ENCODE results near the gene RUNDC1.

RUNDC1 gene

DNA sequence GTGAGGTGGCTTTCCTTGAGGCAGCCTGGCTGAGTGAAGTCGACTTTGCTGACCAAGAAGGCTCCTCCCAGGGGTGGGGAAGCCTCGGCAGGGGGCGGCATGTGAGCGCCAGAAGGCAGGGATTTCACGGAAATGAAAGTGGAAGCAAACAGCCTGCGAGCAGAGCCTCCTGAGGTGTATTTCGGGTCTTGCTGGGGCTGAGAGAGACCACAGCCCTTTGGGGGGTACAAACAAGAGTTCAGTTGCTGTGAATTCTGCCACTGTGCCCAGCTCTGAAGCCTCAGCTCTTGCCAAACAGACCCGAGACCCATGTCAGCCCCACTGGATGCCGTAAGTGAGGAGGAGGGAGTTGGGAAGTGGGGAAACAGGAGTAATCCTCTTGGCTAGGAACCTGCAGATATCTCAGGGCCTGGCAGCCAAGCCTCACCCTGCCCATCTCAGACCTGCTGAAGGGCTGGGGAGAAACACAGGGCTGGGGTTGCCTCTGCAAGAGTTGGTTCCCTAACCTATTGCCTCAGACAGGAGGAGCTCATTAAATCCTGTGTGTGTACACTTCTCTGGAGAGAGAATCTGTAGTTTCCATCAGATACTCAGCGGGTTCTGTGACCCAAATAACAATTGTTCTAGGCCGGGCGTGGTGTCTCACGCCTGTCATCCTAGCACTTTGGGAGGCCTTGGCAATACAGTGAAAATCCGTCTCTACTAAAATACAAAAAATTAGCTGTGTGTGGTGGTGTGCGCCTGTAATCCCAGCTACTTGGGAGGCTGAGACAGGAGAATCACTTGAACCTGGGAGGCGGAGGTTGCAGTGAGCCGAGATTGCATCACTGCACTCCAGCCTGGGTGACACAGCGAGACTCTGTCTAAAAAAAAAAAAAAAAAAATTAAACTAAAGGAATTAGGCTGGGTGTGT, 26.5 kb downstream of the RUNDC1 start, which contains the start of gene IFI35:
Gene IFI35, plus strand, starts transcription at position 146 of the 913 bp plus-strand sequence. Its CDS starts 164 bp downstream, at position 310.
- Histone ChIP-seq H3K9ac (peak within 1 kb of the TSS; percentile 85), H3K9me3 (no peaks in the 10 kb centered on the region), H3K27me3 (no peaks in the 10 kb centered on the region), H3K4me1 (peaks cover 12% of the 10 kb centered on the region), H3K4me2 (peak within 1 kb of the TSS; percentile 98), H4K20me1 (peaks cover 24% of the 10 kb centered on the region), H3K4me3 (peak within 1 kb of the TSS; percentile 68), H3K27ac (peak within 1 kb of the TSS; percentile 88), H3K36me3 (peaks cover 40% of the 10 kb centered on the region)
- no peak for TF ChIP-seq Cebpa-rat (IDR thresholded peaks at IDR 0.05)

DNA sequence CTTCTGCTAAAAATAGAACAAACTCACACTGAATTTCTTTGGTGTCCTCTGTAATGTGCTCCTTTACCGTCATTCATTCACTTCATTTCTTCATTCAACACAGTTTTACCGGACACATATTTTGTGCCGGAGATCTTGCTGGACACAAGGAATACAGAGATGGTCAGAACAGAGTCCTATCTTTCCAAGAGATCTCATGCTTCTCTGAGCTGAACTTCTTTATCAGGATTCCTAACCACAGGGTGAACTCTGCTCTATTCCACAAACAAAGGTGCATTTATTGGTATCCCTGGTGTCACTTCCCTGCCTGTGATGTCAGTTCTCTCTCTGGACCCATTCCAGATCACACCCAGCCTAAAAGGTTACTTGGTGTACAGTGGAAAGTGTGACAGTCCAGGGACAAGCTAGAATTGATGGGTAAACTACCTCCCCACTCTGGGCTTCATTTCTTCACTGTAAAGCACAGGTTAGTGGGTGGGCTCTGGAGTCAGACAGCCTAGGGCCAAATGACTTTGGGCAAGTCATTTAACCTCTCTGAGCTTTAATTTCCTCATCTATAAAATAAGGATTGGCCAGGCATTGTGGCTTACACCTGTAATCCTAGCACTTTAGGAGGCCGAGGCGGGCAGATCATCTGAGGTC, 30.4 kb downstream of the RUNDC1 start:
- no peak overlapping the region for H3K4me2 ChIP-seq
- no peak overlapping the region for H3K9ac ChIP-seq
- peaks cover 42% of the 10 kb centered on the region; the same call in 1 of the 2 replicates for H3K36me3 ChIP-seq
- H4K20me1 ChIP-seq: peaks cover 7% of the 10 kb centered on the region; the same call in 1 of the 2 replicates
- H3K27ac ChIP-seq: no peak overlapping the region
- peaks cover 22% of the 10 kb centered on the region for H3K4me1 ChIP-seq
- H3K4me3 ChIP-seq: no peak overlapping the region
- H3K27me3 ChIP-seq: no peaks in the 10 kb centered on the region
- no peaks in the 10 kb centered on the region for H3K9me3 ChIP-seq
- TF ChIP-seq Cebpa-rat (IDR thresholded peaks at IDR 0.05): no peak

DNA sequence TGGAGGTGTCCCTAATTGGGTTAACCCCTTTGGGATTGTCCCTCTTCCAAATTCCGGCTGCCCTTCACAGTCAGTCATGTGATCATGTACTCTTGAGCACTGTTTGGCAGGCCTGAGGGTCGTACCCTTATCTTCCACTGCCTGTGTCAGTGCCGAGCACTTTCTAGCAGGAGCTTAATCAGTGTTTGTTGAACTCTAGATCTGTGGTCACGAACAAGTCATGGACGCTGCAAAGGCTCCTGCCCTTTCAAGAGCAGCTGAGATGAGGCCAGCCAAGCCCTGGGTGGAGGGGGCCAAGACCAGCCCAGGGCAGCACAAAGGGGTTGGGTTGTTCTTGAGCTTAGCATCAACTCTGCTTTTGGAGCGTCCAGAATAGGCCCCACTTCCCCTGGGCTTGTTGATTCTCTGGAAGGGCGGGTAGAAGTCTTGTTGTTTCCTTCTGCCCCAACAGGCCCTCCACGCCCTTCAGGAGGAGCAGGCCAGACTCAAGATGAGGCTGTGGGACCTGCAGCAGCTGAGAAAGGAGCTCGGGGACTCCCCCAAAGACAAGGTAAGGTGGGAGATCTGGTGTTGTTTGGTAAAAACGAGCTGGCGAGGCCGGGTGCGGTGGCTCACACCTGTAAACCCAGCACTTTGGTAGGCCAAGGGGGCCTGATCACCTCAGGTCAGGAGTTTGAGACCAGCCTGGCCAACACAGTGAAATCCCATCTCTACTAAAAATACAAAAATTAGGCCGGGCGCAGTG, 31.5 kb downstream of the RUNDC1 start:
- H3K4me2 ChIP-seq: no peak overlapping the region
- no peak overlapping the region for H3K9ac ChIP-seq
- H3K36me3 ChIP-seq: peaks cover 44% of the 10 kb centered on the region
- H3K9me3 ChIP-seq: no peaks in the 10 kb centered on the region
- no peak overlapping the region for H3K4me3 ChIP-seq
- peaks cover 16% of the 10 kb centered on the region for H3K4me1 ChIP-seq
- no peak for TF ChIP-seq Cebpa-rat (IDR thresholded peaks at IDR 0.05)
- peaks cover 7% of the 10 kb centered on the region; the same call in 1 of the 2 replicates for H4K20me1 ChIP-seq
- no peaks in the 10 kb centered on the region for H3K27me3 ChIP-seq
- no peak overlapping the region for H3K27ac ChIP-seq

DNA sequence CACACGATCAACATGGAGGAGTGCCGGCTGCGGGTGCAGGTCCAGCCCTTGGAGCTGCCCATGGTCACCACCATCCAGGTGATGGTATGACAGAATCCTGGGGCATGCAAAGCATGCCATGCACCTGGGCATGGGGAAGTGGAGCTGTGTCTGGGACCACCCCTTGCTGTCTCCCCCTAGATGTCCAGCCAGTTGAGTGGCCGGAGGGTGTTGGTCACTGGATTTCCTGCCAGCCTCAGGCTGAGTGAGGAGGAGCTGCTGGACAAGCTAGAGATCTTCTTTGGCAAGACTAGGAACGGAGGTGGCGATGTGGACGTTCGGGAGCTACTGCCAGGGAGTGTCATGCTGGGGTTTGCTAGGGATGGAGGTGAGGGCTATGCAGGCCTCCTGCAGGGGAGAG, 32.9 kb downstream of the RUNDC1 start:
- Histone ChIP-seq H3K4me3 (no peak overlapping the region), H3K9me3 (no peaks in the 10 kb centered on the region), H3K9ac (no peak overlapping the region), H3K36me3 (peaks cover 55% of the 10 kb centered on the region), H3K4me2 (no peak overlapping the region), H3K27me3 (no peaks in the 10 kb centered on the region), H4K20me1 (peaks cover 15% of the 10 kb centered on the region; the same call in 1 of the 2 replicates), H3K27ac (no peak overlapping the region), H3K4me1 (peaks cover 16% of the 10 kb centered on the region)
- TF ChIP-seq Cebpa-rat (IDR thresholded peaks at IDR 0.05): no peak

DNA sequence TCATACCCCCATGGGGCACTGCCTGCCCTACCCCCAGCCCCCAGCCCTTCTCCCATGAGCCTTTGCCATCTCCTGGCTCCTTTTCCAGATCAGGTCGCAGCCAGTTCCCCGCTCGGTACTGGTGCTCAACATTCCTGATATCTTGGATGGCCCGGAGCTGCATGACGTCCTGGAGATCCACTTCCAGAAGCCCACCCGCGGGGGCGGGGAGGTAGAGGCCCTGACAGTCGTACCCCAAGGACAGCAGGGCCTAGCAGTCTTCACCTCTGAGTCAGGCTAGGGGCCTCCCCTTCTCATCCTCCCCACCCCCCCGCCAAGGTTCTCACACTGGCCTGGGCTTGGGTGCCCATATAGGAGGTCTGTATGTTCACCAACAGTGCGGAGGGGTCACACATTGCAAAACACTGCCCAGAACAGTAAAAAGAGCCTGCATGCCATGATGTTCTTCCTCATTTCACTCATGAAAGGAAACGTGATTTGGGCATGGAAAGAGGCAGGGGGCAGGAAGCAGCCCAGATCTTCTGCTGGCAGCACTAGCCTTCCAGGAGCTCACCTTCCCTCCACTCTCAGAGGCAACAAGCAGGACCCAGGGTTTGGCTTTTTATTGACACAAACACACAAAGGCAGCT, 33.8 kb downstream of the RUNDC1 start:
- H3K9ac ChIP-seq: no peak overlapping the region
- H3K27me3 ChIP-seq: no peaks in the 10 kb centered on the region
- H3K4me2 ChIP-seq: no peak overlapping the region
- peaks cover 24% of the 10 kb centered on the region for H3K4me1 ChIP-seq
- H3K9me3 ChIP-seq: no peaks in the 10 kb centered on the region
- peaks cover 24% of the 10 kb centered on the region for H4K20me1 ChIP-seq
- no peak overlapping the region for H3K27ac ChIP-seq
- H3K36me3 ChIP-seq: peaks cover 57% of the 10 kb centered on the region
- no peak for TF ChIP-seq Cebpa-rat (IDR thresholded peaks at IDR 0.05)
- H3K4me3 ChIP-seq: no peak overlapping the region

DNA sequence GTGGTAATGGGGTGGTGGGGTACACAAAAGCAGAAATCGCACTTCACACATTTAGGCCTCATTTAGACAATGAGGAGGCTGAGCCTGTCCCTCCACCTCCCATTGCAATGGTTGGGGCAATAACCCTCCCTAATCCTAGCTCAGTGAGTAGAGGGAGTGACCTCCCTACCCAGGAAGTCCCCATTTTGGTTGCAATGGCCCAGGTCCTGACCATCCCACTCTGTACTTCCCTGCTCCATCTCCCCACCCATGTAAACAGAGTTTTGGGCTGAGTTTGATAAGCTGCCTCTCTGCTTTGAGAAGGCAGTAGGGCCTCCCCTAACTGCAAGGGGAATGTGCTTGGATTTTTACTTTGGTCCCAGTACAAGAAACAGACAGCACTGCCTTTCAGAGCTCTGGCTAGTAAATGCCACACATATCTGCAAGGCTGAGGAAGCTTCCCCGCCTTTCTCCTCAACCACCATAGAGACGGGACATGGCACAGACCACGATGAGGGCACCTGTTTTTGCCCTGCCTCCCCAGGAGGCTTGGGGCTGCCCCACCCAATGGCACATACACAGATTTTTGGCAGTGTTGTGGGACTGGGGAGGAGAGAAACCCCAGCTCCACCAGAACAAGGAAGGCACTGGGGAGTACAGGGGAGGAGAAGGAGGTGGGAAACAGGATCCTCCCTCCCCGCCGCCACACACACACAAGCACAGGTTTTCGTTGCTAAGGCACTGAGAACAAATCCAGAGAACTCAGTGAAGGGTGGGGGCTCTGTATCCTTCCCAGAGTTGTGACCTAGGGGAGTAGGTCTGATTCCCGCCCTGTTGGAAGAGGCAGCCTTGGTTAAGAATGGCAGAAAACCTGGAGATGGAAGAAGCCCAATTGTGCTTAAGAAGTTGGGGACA, 34.5 kb downstream of the RUNDC1 start:
- TF ChIP-seq Cebpa-rat (IDR thresholded peaks at IDR 0.05): no peak
- Histone ChIP-seq H4K20me1 (peaks cover 31% of the 10 kb centered on the region), H3K4me2 (no peak overlapping the region), H3K9ac (no peak overlapping the region), H3K27me3 (no peaks in the 10 kb centered on the region), H3K4me3 (no peak overlapping the region), H3K27ac (no peak overlapping the region), H3K36me3 (peaks cover 57% of the 10 kb centered on the region), H3K4me1 (peaks cover 31% of the 10 kb centered on the region), H3K9me3 (no peaks in the 10 kb centered on the region)

DNA sequence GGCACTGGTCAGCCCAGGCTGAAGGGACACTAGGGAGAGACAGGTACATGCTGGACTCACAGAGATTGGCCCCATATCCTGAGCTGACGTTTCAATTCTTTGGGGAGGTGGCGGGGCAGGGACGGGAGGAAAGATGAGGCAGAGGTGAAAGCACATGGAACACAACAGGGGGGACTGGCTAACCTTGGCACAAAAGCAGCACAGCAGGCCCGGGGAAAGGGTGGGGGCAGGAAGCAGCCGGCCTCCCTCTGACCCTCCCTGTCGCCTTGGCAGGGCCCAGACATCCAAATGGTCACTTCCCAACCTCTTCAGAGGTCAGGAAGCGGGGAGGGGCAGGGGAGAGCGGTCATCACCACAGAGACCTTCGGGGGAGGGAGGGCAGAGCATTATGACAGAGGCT, 35.2 kb downstream of the RUNDC1 start:
- H3K36me3 ChIP-seq: peaks cover 57% of the 10 kb centered on the region
- peaks cover 38% of the 10 kb centered on the region for H4K20me1 ChIP-seq
- peaks cover 38% of the 10 kb centered on the region for H3K4me1 ChIP-seq

DNA sequence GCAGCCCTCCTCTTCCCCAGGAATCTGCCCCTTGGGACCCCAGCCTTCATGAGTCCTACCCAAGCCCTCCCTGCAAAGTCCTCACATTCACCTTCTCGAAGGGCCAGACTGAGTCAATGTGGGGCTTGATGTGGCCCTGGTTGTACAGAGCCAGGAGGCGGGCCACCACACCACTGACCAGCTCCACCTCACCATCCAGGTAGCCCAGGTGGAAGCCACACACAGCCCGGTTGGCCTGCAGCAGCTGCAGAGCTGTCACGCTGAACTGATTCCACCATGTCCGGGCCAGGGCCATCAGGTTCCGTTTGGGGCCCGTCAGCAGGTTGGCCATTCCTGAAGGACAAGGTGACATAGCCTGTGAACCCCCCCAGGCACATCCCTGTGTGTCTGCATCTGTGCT, 35.9 kb downstream of the RUNDC1 start:
- no peak for TF ChIP-seq Cebpa-rat (IDR thresholded peaks at IDR 0.05)
- Histone ChIP-seq H4K20me1 (peaks cover 44% of the 10 kb centered on the region), H3K4me3 (no peak overlapping the region)

More for the DNA sequence above, 35.2 kb downstream of the RUNDC1 start:
- Histone ChIP-seq H3K27me3 (no peaks in the 10 kb centered on the region), H3K27ac (no peak overlapping the region), H3K4me3 (no peak overlapping the region), H3K9me3 (no peaks in the 10 kb centered on the region), H3K4me2 (no peak overlapping the region), H3K9ac (no peak overlapping the region)
- TF ChIP-seq Cebpa-rat (IDR thresholded peaks at IDR 0.05): no peak

More for the DNA sequence above, 35.9 kb downstream of the RUNDC1 start:
- Histone ChIP-seq H3K27ac (no peak overlapping the region), H3K9me3 (no peaks in the 10 kb centered on the region), H3K4me2 (no peak overlapping the region), H3K4me1 (peaks cover 44% of the 10 kb centered on the region), H3K9ac (no peak overlapping the region), H3K36me3 (peaks cover 57% of the 10 kb centered on the region), H3K27me3 (no peaks in the 10 kb centered on the region)
